CD4-positive, CD25-positive, alpha-beta regulatory T cell (primary cell): Measurements from ENCODE around the gene MOCS1. TPM values are rescaled to one million over a fixed set of nuclear protein-coding genes. Genes with fewer than 3 reads are reported as not detected.
A peak's percentile ranks its signal among the peaks of the same experiment; 100 is the strongest.

Experiments used
- ATAC-seq, 2 donors: fragments of 150-1000 bp; cut with Tn5 transposase; one replicate each; pipeline ENCODE4 v1.10.0; 2021; ENCODE audit warnings: low read depth in 2 of 2, moderate number of reproducible peaks in 2 of 2, moderate library complexity in 1 of 2
- DNase-seq, 3 donors: peaks; one replicate each; pipeline versions ENCODE4 v3.0.0 to v3.0.0-alpha.2; 2012 to 2022; ENCODE audit warnings: mixed read lengths in 1 of 3
- H3K27ac ChIP-seq: one replicate; pipeline ENCODE4 v1.7.0; 2013; ENCODE audit warnings: mild to moderate bottlenecking, low read length; ENCODE audit not compliant: insufficient read depth, poor library complexity, severe bottlenecking
- H3K27me3 ChIP-seq: one replicate; pipeline ENCODE4 v1.7.0; 2013; ENCODE audit warnings: low read length; ENCODE audit not compliant: control insufficient read depth, insufficient read depth
- H3K36me3 ChIP-seq: one replicate; pipeline ENCODE4 v1.7.0; 2013; ENCODE audit warnings: mild to moderate bottlenecking, low read length, moderate library complexity; ENCODE audit not compliant: control insufficient read depth, insufficient read depth
- H3K4me1 ChIP-seq: 2 replicates; pipeline ENCODE4 v1.7.0; 2013; ENCODE audit warnings: mild to moderate bottlenecking, low read length; ENCODE audit not compliant: insufficient read depth, control insufficient read depth, poor library complexity, severe bottlenecking
- H3K4me3 ChIP-seq: one replicate; pipeline ENCODE4 v1.7.0; 2013; ENCODE audit warnings: low read depth, mild to moderate bottlenecking, low read length, moderate library complexity
- H3K9me3 ChIP-seq, 2 experiments: 1 replicate in 1 of 2; 2 replicates in 1 of 2; pipeline ENCODE4 v1.7.0; 2013; ENCODE audit warnings: low read length in 2 of 2, mild to moderate bottlenecking in 1 of 2, moderate library complexity in 1 of 2; ENCODE audit not compliant: control insufficient read depth in 2 of 2
- H3K27ac Mint-ChIP-seq, 3 donors: one replicate each; pipeline ENCODE4 v1.8.0; 2020 to 2022; ENCODE audit warnings: mild to moderate bottlenecking in 3 of 3, mixed read lengths in 3 of 3, moderate library complexity in 2 of 3
- H3K27me3 Mint-ChIP-seq: one replicate; pipeline ENCODE4 v1.8.0; 2022; ENCODE audit warnings: mild to moderate bottlenecking, mixed read lengths
- H3K36me3 Mint-ChIP-seq: one replicate; pipeline ENCODE4 v1.8.0; 2020; ENCODE audit warnings: mixed read lengths
- H3K4me1 Mint-ChIP-seq, 4 donors: one replicate each; pipeline ENCODE4 v1.8.0; 2020 to 2022; ENCODE audit warnings: mixed read lengths in 4 of 4, mild to moderate bottlenecking in 1 of 4
- H3K4me3 Mint-ChIP-seq, 4 donors: one replicate each; pipeline ENCODE4 v1.8.0; 2020 to 2022; ENCODE audit warnings: mild to moderate bottlenecking in 4 of 4, mixed read lengths in 4 of 4, moderate library complexity in 3 of 4
- H3K9me3 Mint-ChIP-seq, 7 donors: one replicate each; pipeline ENCODE4 v1.8.0; 2020 to 2022; ENCODE audit warnings: mixed read lengths in 7 of 7, mild to moderate bottlenecking in 3 of 7, moderate library complexity in 2 of 7
- polyA plus RNA-seq, 4 donors: library from polyadenylated mRNA; unstranded; fragments of 300-500 nt; fragmentation: Illumina TruSeq; gene quantifications; one replicate each; pipeline ENCODE4 v1.2.3, GENCODE V29; 2021
- total RNA-seq: library from RNA; stranded (reverse); gene quantifications from one replicate; pipeline ENCODE4 v1.2.3, GENCODE V29; 2022

The MOCS1 gene
- total and polyA plus RNA-seq, 5 donors from 2014 or later, result 0.10 to 0.69 (median 0.32) TPM; not detected in 2

GRCh38 chr6:39901670-39902069, 32.6 kb downstream of the MOCS1 start:
- no peaks in the 10 kb centered on the region for H3K27me3 Mint-ChIP-seq
- Histone ChIP-seq H3K27me3 (no peaks in the 10 kb centered on the region), H3K4me1 (no peaks in the 10 kb centered on the region), H3K36me3 (no peaks in the 10 kb centered on the region), H3K27ac (no peak overlapping the region), H3K4me3 (no peak overlapping the region), H3K9me3 (no peaks in the 10 kb centered on the region)
- H3K27ac Mint-ChIP-seq, result no peak overlapping the region
- no peaks in the 10 kb centered on the region for H3K9me3 Mint-ChIP-seq
- H3K4me1 Mint-ChIP-seq, result no peaks in the 10 kb centered on the region
- H3K4me3 Mint-ChIP-seq, result no peak overlapping the region
- H3K36me3 Mint-ChIP-seq, result no peaks in the 10 kb centered on the region
- ATAC-seq, result no peak
- no peak for DNase-seq

DNA sequence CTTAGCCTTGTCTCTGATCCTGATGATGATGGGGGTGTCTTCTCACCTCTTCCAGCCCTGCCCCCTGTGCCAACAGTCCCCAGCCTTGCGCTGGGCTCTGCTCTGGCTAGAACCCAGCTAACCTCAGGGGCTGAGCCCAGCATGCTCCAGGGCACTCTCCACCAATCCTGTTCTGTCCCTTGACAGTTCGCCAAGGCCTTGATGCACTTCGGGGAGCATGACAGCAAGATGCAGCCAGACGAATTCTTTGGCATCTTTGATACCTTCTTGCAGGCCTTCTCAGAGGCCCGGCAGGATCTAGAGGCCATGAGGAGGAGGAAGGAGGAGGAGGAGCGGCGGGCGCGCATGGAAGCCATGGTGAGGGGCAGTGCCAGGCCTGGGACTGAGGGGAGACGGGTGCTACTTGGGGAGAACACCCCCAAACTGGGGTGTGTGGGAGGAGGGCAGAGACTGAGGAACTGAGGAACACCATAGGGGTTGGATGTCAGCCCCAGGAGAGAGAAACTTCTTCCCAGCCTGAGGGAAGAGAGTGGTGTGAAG, 33.1 kb downstream of the MOCS1 start:
- ATAC-seq (no peak), DNase-seq (no peak)
- Histone ChIP-seq H3K27ac (no peak overlapping the region), H3K27me3 (no peaks in the 10 kb centered on the region), H3K9me3 (no peaks in the 10 kb centered on the region), H3K4me3 (no peak overlapping the region), H3K36me3 (no peaks in the 10 kb centered on the region), H3K4me1 (no peaks in the 10 kb centered on the region)
- Mint-ChIP-seq H3K4me1 (no peaks in the 10 kb centered on the region), H3K9me3 (no peaks in the 10 kb centered on the region), H3K36me3 (no peaks in the 10 kb centered on the region), H3K27ac (no peak overlapping the region), H3K4me3 (no peak overlapping the region), H3K27me3 (no peaks in the 10 kb centered on the region)

DNA sequence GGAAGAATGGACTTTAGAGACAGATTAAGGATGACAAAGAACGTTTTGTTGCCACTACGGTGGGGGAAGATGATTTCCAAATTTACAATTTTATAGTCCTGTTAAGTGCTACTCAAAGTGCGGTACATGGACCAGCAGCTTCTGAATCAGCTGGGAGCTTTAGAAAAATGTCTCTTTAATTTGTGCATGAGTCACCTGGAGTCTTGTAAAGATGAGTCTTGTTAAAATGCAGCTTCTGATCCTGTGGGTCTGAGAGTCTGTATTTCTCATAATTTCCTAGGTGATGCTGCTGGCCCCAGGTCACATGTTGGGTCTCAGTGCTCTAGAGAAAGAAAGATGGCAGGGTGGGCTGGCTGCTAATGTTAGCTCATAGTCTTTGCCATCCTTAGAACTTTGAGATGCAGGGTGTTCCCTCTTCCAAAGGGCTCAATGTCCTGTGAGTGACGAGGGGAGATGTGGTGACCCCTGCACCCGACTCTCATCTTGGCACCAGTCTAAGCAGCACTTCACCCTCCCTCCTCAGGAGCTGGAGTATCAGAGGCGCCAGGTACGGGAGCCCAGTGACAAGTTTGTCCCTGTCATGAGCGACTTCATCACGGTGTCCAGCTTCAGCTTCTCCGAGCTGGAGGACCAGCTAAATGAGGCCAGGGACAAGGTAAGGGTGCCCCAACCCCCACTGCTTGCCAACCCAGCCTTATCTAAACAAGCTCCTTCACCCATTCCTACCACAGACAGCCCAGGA, 34.5 kb downstream of the MOCS1 start:
- Mint-ChIP-seq H3K36me3 (no peaks in the 10 kb centered on the region), H3K27ac (no peak overlapping the region), H3K4me1 (no peaks in the 10 kb centered on the region), H3K4me3 (no peak overlapping the region), H3K9me3 (no peaks in the 10 kb centered on the region), H3K27me3 (no peaks in the 10 kb centered on the region)
- ATAC-seq (no peak), DNase-seq (no peak)
- no peaks in the 10 kb centered on the region for H3K36me3 ChIP-seq
- no peak overlapping the region for H3K27ac ChIP-seq
- H3K4me3 ChIP-seq, result no peak overlapping the region
- H3K27me3 ChIP-seq, result no peaks in the 10 kb centered on the region
- H3K9me3 ChIP-seq, result no peaks in the 10 kb centered on the region
- H3K4me1 ChIP-seq, result no peaks in the 10 kb centered on the region

GRCh38 chr6:39898625-39899024, 35.6 kb downstream of the MOCS1 start:
- no peak overlapping the region for H3K27ac Mint-ChIP-seq

DNA sequence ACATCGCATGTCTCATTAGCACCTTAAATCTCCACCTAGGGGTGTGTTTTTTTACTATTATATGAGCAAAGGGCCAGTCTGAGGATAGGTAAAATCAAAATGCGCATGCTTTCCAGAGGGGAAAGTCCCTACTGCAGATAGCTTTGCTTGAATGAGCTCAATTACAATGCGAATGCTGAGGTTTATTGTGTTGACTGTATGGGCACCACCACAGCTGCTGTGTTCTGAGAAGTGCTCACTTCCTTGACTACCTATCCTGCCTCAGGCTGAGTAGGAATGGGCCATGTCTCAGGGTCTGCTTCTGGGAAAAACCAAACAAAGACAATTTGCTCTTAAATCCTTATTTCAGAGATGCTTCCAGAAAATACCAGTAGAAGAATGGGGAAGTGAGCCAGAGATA, 36.6 kb downstream of the MOCS1 start:
- no peak for ATAC-seq
- Histone ChIP-seq H3K4me3 (no peak overlapping the region), H3K36me3 (no peaks in the 10 kb centered on the region), H3K27ac (no peak overlapping the region), H3K9me3 (no peaks in the 10 kb centered on the region), H3K27me3 (no peaks in the 10 kb centered on the region), H3K4me1 (no peaks in the 10 kb centered on the region)
- no peak overlapping the region for H3K4me3 Mint-ChIP-seq
- no peaks in the 10 kb centered on the region for H3K36me3 Mint-ChIP-seq
- H3K4me1 Mint-ChIP-seq, result no peaks in the 10 kb centered on the region
- DNase-seq, result no peak
- H3K27ac Mint-ChIP-seq, result no peak overlapping the region
- no peaks in the 10 kb centered on the region for H3K9me3 Mint-ChIP-seq
- H3K27me3 Mint-ChIP-seq, result no peaks in the 10 kb centered on the region

More at GRCh38 chr6:39898625-39899024, 35.6 kb downstream of the MOCS1 start:
- Mint-ChIP-seq H3K36me3 (no peaks in the 10 kb centered on the region), H3K4me1 (no peaks in the 10 kb centered on the region), H3K4me3 (no peak overlapping the region), H3K9me3 (no peaks in the 10 kb centered on the region), H3K27me3 (no peaks in the 10 kb centered on the region)
- no peaks in the 10 kb centered on the region for H3K27me3 ChIP-seq
- no peaks in the 10 kb centered on the region for H3K4me1 ChIP-seq
- H3K27ac ChIP-seq, result no peak overlapping the region
- no peaks in the 10 kb centered on the region for H3K9me3 ChIP-seq
- no peaks in the 10 kb centered on the region for H3K36me3 ChIP-seq
- ATAC-seq (no peak), DNase-seq (no peak)
- no peak overlapping the region for H3K4me3 ChIP-seq

GRCh38 chr6:39896701-39897100, 37.6 kb downstream of the MOCS1 start:
- ATAC-seq (no peak), DNase-seq (no peak)
- no peak overlapping the region for H3K4me3 ChIP-seq
- H3K27ac ChIP-seq, result no peak overlapping the region
- no peaks in the 10 kb centered on the region for H3K9me3 ChIP-seq
- no peaks in the 10 kb centered on the region for H3K4me1 ChIP-seq
- H3K36me3 Mint-ChIP-seq, result no peaks in the 10 kb centered on the region
- no peaks in the 10 kb centered on the region for H3K27me3 ChIP-seq
- H3K27me3 Mint-ChIP-seq, result no peaks in the 10 kb centered on the region
- H3K9me3 Mint-ChIP-seq, result no peaks in the 10 kb centered on the region
- no peak overlapping the region for H3K4me3 Mint-ChIP-seq
- no peaks in the 10 kb centered on the region for H3K4me1 Mint-ChIP-seq
- H3K36me3 ChIP-seq, result no peaks in the 10 kb centered on the region
- peak overlapping the region in 1 of 3 donors; percentile 1 for H3K27ac Mint-ChIP-seq

DNA sequence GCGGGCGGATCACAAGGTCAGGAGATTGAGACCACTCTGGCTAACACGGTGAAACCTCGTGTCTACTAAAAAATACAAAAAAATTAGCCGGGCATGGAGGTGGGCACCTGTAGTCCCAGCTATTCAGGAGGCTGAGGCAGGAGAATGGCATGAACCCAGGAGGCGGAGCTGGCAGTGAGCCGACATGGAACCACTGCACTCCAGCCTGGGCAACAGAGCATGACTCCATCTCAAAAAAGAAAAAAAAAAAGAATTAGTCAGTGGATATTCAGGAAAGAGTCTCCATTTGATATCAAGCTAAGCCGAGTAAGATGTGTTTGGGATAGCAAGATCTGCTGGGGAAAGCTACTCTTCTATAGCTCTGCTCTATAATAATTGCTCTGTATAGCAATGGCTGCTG, 41.0 kb downstream of the MOCS1 start:
- Histone ChIP-seq H3K36me3 (no peaks in the 10 kb centered on the region), H3K9me3 (no peaks in the 10 kb centered on the region), H3K4me1 (no peaks in the 10 kb centered on the region), H3K27ac (no peak overlapping the region), H3K27me3 (no peaks in the 10 kb centered on the region), H3K4me3 (no peak overlapping the region)
- no peak for DNase-seq
- Mint-ChIP-seq H3K27me3 (peaks cover 6% of the 10 kb centered on the region), H3K4me1 (no peaks in the 10 kb centered on the region), H3K4me3 (no peak overlapping the region), H3K9me3 (no peaks in the 10 kb centered on the region), H3K27ac (no peak overlapping the region), H3K36me3 (no peaks in the 10 kb centered on the region)
- ATAC-seq, result no peak

- no peak overlapping the region for H3K27ac Mint-ChIP-seq
- no peaks in the 10 kb centered on the region for H3K36me3 Mint-ChIP-seq
- ATAC-seq (no peak), DNase-seq (peak in 1 of 3 donors; percentile 12)
- H3K4me1 ChIP-seq, result no peaks in the 10 kb centered on the region
- H3K9me3 Mint-ChIP-seq, result no peaks in the 10 kb centered on the region
- H3K36me3 ChIP-seq, result no peaks in the 10 kb centered on the region
- H3K9me3 ChIP-seq, result no peaks in the 10 kb centered on the region
- no peaks in the 10 kb centered on the region for H3K27me3 ChIP-seq
- H3K4me3 Mint-ChIP-seq, result no peak overlapping the region
- H3K4me1 Mint-ChIP-seq, result no peaks in the 10 kb centered on the region
- H3K27ac ChIP-seq, result no peak overlapping the region
- no peak overlapping the region for H3K4me3 ChIP-seq
- H3K27me3 Mint-ChIP-seq, result peaks cover 6% of the 10 kb centered on the region
Measured at GRCh38 chr6:39892490-39893129, 41.7 kb downstream of the MOCS1 start.
